SK-N-SH (cell line): ENCODE data around the gene IL3.

ENCODE experiments used
- CTCF ChIP-seq: fragments of 200-600 bp; sonication (generic); IDR thresholded peaks from 2 replicates; pipeline ENCODE4 v1.6.1; 2017; ENCODE audit warnings: antibody characterized with exemption, mild to moderate bottlenecking, moderate library complexity
- EP300 ChIP-seq, 2 experiments: IDR thresholded peaks; 2 replicates each; pipeline versions ENCODE4 v1.4.0 to v1.6.1; 2012; ENCODE audit warnings: borderline replicate concordance in 1 of 2, low read depth in 1 of 2, low read length in 1 of 2
- EZH2phosphoT487 ChIP-seq: fragments of 200-600 bp; sonication (generic); IDR thresholded peaks from 2 replicates; pipeline ENCODE4 v1.6.1; 2017; ENCODE audit warnings: low read depth, mixed run types, mild to moderate bottlenecking, antibody characterized with exemption, moderate library complexity, borderline replicate concordance
- FOSL2 ChIP-seq: IDR thresholded peaks from 2 replicates; pipeline ENCODE4 v1.4.0; 2012; ENCODE audit warnings: low read depth, mild to moderate bottlenecking, moderate library complexity, borderline replicate concordance
- FOXJ3 ChIP-seq: sonication (generic); formaldehyde crosslinking; IDR thresholded peaks from 2 replicates; pipeline ENCODE4 v1.5.1; 2020; ENCODE audit warnings: mild to moderate bottlenecking, missing genetic modification reagents
- JUND ChIP-seq: IDR thresholded peaks from 2 replicates; pipeline ENCODE4 v1.4.0; 2012
- POLR2AphosphoS5 ChIP-seq: IDR thresholded peaks from 2 replicates; pipeline ENCODE4 v1.6.1; 2012; ENCODE audit warnings: low read depth, low read length
- RAD21 ChIP-seq: IDR thresholded peaks from 2 replicates; pipeline ENCODE4 v1.6.1; 2012; ENCODE audit warnings: mild to moderate bottlenecking, low read length
- RCOR1 ChIP-seq: fragments of 150-350 bp; IDR thresholded peaks from 2 replicates; pipeline ENCODE4 v1.6.1; 2017; ENCODE audit warnings: antibody characterized with exemption, low read length
- REST ChIP-seq: IDR thresholded peaks from 2 replicates; pipeline ENCODE4 v1.6.1; 2012; ENCODE audit warnings: mild to moderate bottlenecking, low read depth, low read length, moderate library complexity
- USF2 ChIP-seq: fragments of 150-350 bp; IDR thresholded peaks from 2 replicates; pipeline ENCODE4 v1.6.1; 2017; ENCODE audit warnings: antibody characterized with exemption, low read length, low read depth, borderline replicate concordance

GRCh38 chr5:132080595-132080994, 20.1 kb downstream of the IL3 start:
- TF ChIP-seq POLR2AphosphoS5: no peak
- no peak for TF ChIP-seq CTCF
- no peak for TF ChIP-seq USF2
- no peak for TF ChIP-seq EP300 (IDR thresholded peaks at IDR 0.05; ENCODE audit: borderline replicate concordance in 1 of 2, low read depth in 1 of 2, low read length in 1 of 2)
- no peak for TF ChIP-seq FOXJ3 (CRISPR knock-in tag)
- no peak for TF ChIP-seq JUND
- TF ChIP-seq RCOR1: no peak
- no peak for TF ChIP-seq FOSL2
- no peak for TF ChIP-seq REST
- TF ChIP-seq RAD21: no peak
- no peak for TF ChIP-seq EZH2phosphoT487
